Smooth muscle cell (in vitro differentiated cells): ENCODE results near the gene BHLHE40. TPM values are rescaled to one million over a fixed set of nuclear protein-coding genes. Genes with fewer than 3 reads are reported as not detected.

Experiments
- DNase-seq: peaks from one replicate; lab custom pipeline; 2025; ENCODE audit not compliant: unreplicated experiment; lab: John Stamatoyannopoulos, UW
- H2AFZ ChIP-seq: fragments of 200-600 bp; sonication (generic); 2 replicates; pipeline ENCODE4 v1.6.0; 2016; ENCODE audit warnings: antibody characterized with exemption, low read depth, mild to moderate bottlenecking
- H3F3A ChIP-seq: fragments of 200-600 bp; sonication (generic); 2 replicates; pipeline ENCODE4 v1.6.0; 2017; ENCODE audit warnings: antibody characterized with exemption, low read depth
- H3K27ac ChIP-seq: fragments of 200-600 bp; sonication (generic); 2 replicates; pipeline ENCODE4 v1.5.1; 2016; ENCODE audit warnings: low read depth, mild to moderate bottlenecking
- H3K27me3 ChIP-seq: fragments of 200-600 bp; sonication (generic); 2 replicates; pipeline ENCODE4 v1.6.1; 2016; ENCODE audit warnings: low read depth, mild to moderate bottlenecking
- H3K36me3 ChIP-seq: fragments of 200-600 bp; sonication (generic); 2 replicates; pipeline ENCODE4 v1.5.1; 2016; ENCODE audit warnings: low read depth
- H3K4me1 ChIP-seq: fragments of 200-600 bp; sonication (generic); 2 replicates; pipeline ENCODE4 v1.5.1; 2016; ENCODE audit warnings: low read depth
- H3K4me2 ChIP-seq: fragments of 200-600 bp; sonication (generic); 2 replicates; pipeline ENCODE4 v1.6.0; 2016; ENCODE audit warnings: mild to moderate bottlenecking
- H3K4me3 ChIP-seq: fragments of 200-600 bp; sonication (generic); 2 replicates; pipeline ENCODE4 v1.5.1; 2016; ENCODE audit warnings: mild to moderate bottlenecking
- H3K79me2 ChIP-seq: fragments of 200-600 bp; sonication (generic); 2 replicates; pipeline ENCODE4 v1.6.0; 2016; ENCODE audit warnings: low read depth, mild to moderate bottlenecking
- H3K9ac ChIP-seq: fragments of 200-600 bp; sonication (generic); 2 replicates; pipeline ENCODE4 v1.6.0; 2016; ENCODE audit warnings: low read depth
- H3K9me3 ChIP-seq: fragments of 200-600 bp; sonication (generic); replicated peaks from 2 replicates; pipeline ENCODE4 v1.5.1; 2016; ENCODE audit warnings: low read depth
- H4K20me1 ChIP-seq: fragments of 200-600 bp; sonication (generic); 2 replicates; pipeline ENCODE4 v1.6.0; 2016; ENCODE audit warnings: low read depth
- WGBS: methylation state at CpG from one replicate; pipeline ENCODE4 v1.1.7; 2016; ENCODE audit warnings: low lambda C conversion rate; 5-methylcytosine and 5-hydroxymethylcytosine counted together
- polyA plus RNA-seq: library from polyadenylated mRNA; unstranded; fragments of >200 nt; fragmentation: Nextera tagmentation; extraction: Ambion mirVana; gene quantifications from 2 replicates; pipeline ENCODE4 v1.2.1, GENCODE V29; 2016
- total RNA-seq: library from RNA; depleted of rRNA; stranded (reverse); fragments of >200 nt; gene quantifications from 2 replicates; pipeline ENCODE4 v1.2.3, GENCODE V29; 2014
- TF ChIP-seq, protein P1 (sequence below): fragments of 200-600 bp; sonication (generic); IDR thresholded peaks from 2 replicates; pipeline ENCODE4 v1.5.1; 2017; ENCODE audit warnings: borderline replicate concordance, mild to moderate bottlenecking, antibody characterized with exemption; ENCODE audit not compliant: insufficient read depth, poor library complexity, severe bottlenecking

The BHLHE40 gene
- total and polyA plus RNA-seq, 2 experiments from 2014 or later: 195 to 209 TPM

DNA sequence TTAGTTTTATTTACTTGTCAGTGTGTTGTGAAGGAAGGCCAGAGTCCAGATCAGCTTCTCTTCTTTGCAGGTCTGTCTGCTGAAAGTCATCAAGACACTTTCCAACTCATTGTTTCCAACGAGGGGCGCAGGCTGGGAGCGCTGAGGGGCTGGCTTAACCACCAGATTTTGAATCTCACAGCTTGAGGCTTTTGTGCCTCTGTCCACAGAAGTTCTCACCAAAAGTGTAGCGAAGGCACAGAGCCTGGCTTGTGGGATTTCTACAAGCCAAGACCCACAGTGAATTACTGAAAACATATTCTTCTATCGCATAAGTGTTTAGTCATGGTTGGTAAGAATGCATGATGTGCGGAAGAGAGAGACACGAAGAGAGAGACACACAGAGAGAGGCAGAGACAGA lies 35.2 kb downstream of the BHLHE40 start:
- H4K20me1 ChIP-seq: no peaks in the 10 kb centered on the region
- no peaks in the 10 kb centered on the region for H3K27me3 ChIP-seq
- no peaks in the 10 kb centered on the region for H3K36me3 ChIP-seq
- H3K4me1 ChIP-seq: peaks cover 31% of the 10 kb centered on the region
- H3K4me2 ChIP-seq: peak overlapping the region; percentile 13
- no peak overlapping the region for H3K4me3 ChIP-seq
- WGBS: 39% methylated on average over 7 of the region's 7 CpGs
- H3K79me2 ChIP-seq: no peaks in the 10 kb centered on the region
- peak overlapping the region; percentile 39 for H2AFZ ChIP-seq
- H3K9me3 ChIP-seq: no peaks in the 10 kb centered on the region
- H3K9ac ChIP-seq: no peak overlapping the region
- TF ChIP-seq, protein P1, sequence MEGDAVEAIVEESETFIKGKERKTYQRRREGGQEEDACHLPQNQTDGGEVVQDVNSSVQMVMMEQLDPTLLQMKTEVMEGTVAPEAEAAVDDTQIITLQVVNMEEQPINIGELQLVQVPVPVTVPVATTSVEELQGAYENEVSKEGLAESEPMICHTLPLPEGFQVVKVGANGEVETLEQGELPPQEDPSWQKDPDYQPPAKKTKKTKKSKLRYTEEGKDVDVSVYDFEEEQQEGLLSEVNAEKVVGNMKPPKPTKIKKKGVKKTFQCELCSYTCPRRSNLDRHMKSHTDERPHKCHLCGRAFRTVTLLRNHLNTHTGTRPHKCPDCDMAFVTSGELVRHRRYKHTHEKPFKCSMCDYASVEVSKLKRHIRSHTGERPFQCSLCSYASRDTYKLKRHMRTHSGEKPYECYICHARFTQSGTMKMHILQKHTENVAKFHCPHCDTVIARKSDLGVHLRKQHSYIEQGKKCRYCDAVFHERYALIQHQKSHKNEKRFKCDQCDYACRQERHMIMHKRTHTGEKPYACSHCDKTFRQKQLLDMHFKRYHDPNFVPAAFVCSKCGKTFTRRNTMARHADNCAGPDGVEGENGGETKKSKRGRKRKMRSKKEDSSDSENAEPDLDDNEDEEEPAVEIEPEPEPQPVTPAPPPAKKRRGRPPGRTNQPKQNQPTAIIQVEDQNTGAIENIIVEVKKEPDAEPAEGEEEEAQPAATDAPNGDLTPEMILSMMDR: no peak
- H3F3A ChIP-seq: peaks cover 10% of the 10 kb centered on the region
- peak overlapping the region; percentile 73 for H3K27ac ChIP-seq
- no peak for DNase-seq

DNA sequence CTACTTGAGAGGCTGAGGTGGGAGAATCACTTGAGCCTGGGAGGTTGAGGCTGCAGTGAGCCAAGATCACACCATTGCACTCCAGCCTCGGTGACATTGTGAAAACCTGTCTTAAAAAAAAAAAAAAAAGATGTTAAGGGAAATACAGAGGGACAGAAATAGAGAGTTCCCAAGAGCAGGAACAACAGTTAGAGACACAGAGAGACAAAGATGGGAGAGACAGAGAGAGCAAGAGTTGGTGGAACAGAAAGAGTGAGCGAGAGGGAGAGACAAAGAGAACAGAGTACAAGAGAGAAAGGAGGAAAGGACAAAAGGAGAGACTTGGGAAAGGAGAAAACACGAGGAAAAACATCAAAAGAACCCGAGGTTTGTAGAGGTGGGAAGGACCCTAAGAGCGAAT lies 35.8 kb downstream of the BHLHE40 start:
- no peak for DNase-seq
- H2AFZ ChIP-seq: no peak overlapping the region
- peak overlapping the region; percentile 13 for H3K4me2 ChIP-seq
- peaks cover 10% of the 10 kb centered on the region for H3F3A ChIP-seq
- TF ChIP-seq, protein P1: no peak
- H3K9me3 ChIP-seq: no peaks in the 10 kb centered on the region
- no peak overlapping the region for H3K4me3 ChIP-seq
- H3K79me2 ChIP-seq: no peaks in the 10 kb centered on the region
- peaks cover 31% of the 10 kb centered on the region for H3K4me1 ChIP-seq
- H3K36me3 ChIP-seq: no peaks in the 10 kb centered on the region
- H3K9ac ChIP-seq: no peak overlapping the region
- peak overlapping the region; percentile 73 for H3K27ac ChIP-seq
- no peaks in the 10 kb centered on the region for H3K27me3 ChIP-seq
- H4K20me1 ChIP-seq: no peaks in the 10 kb centered on the region
- 91% methylated on average over 5 of the region's 5 CpGs for WGBS

DNA sequence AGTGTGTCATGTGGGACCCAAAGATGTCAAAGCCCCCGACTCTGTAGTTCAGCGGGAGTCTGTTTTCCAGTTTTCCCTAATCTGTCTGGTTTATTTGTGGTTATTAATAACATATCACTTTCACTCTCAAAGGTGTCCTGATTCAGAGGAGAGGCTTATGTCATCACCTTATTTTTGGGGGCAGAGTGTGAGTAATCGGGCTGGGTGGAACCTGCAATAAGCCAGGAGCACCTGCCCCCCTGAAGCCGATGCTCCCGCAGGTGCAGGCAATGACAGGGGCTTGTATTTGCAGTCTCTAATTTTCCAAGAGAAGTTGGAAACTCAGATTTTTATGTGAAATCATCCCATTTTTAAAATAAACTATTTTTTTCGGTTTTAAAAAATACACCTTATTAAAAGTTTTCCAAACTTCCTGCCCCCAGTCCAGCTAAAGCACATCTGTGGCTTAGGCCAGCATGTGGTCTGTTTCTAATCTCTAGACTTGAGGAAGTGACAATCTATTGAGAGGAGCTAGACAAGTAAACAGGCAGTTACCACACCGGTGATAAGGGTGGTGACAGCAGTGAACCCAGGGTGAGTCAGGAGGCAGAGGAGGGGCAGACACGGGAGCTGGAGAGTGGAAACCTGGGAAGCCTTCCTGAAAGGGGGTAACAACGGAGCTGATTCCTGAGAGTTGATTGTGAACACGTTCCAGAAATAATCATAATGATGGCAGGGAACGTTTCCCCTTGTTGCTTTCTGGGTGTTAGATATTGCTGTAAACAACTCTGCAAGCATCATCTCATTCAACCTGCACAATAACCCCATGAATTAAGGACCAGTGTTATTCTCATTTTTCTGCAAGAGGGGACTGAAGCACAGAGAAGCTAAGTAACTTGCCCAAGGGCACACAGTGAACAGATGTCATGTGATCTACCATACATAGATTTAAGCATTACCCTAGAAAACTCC lies 37.2 kb downstream of the BHLHE40 start:
- peak overlapping the region; percentile 68 for H3K27ac ChIP-seq
- peak overlapping the region; percentile 40 for H3K4me2 ChIP-seq
- H3K36me3 ChIP-seq: no peaks in the 10 kb centered on the region
- no peaks in the 10 kb centered on the region for H3K79me2 ChIP-seq
- H3K9ac ChIP-seq: peak overlapping the region; percentile 32
- TF ChIP-seq, protein P1: no peak
- H3K4me1 ChIP-seq: peaks cover 33% of the 10 kb centered on the region
- 42% methylated on average over 11 of the region's 11 CpGs for WGBS
- DNase-seq: no peak
- peaks cover 15% of the 10 kb centered on the region for H3F3A ChIP-seq
- no peak overlapping the region for H2AFZ ChIP-seq
- no peaks in the 10 kb centered on the region for H4K20me1 ChIP-seq
- H3K4me3 ChIP-seq: no peak overlapping the region
- no peaks in the 10 kb centered on the region for H3K27me3 ChIP-seq
- H3K9me3 ChIP-seq: no peaks in the 10 kb centered on the region
